ENCODE results near the gene KLF15. TPM values are rescaled to one million over a fixed set of nuclear protein-coding genes. Genes with fewer than 3 reads are reported as not detected.

The KLF15 gene
- polyA plus RNA-seq, 1 donor from 2014 or later, result 0.46 TPM

- H3K27me3 ChIP-seq (ENCODE audit: insufficient read depth, low read depth, low read length), result no peaks in the 10 kb centered on the region
- no peaks in the 10 kb centered on the region for H3K36me3 ChIP-seq (ENCODE audit: insufficient read depth, low read length)
- no peaks in the 10 kb centered on the region for H3K79me2 ChIP-seq (replicated peaks; ENCODE audit: insufficient read depth, low read length)
- no peaks in the 10 kb centered on the region for H4K20me1 ChIP-seq (ENCODE audit: insufficient read depth)
- no peaks in the 10 kb centered on the region for H3K9me3 ChIP-seq (ENCODE audit: low read length)
- no peak for TF ChIP-seq EP300 (conservative IDR thresholded peaks at IDR 0.05; ENCODE audit: poor library complexity, severe bottlenecking)
- TF ChIP-seq POLR2AphosphoS5 (IDR thresholded peaks at IDR 0.05), result no peak
- TF ChIP-seq RAD21 (conservative IDR thresholded peaks at IDR 0.05), result no peak
- TF ChIP-seq SMC3 (conservative IDR thresholded peaks at IDR 0.05; ENCODE audit: poor library complexity), result no peak
- no peak for TF ChIP-seq CTCF (IDR thresholded peaks at IDR 0.05; ENCODE audit: poor library complexity, severe bottlenecking)
- no peak for TF ChIP-seq TAF1 (IDR thresholded peaks at IDR 0.05; ENCODE audit: low read depth)
- TF ChIP-seq REST (IDR thresholded peaks at IDR 0.05; ENCODE audit: borderline replicate concordance), result no peak
- TF ChIP-seq EZH2 (IDR thresholded peaks at IDR 0.05; ENCODE audit: borderline replicate concordance, insufficient read depth, low read length, poor library complexity, severe bottlenecking), result no peak
- no peak for TF ChIP-seq MXI1 (conservative IDR thresholded peaks at IDR 0.05; ENCODE audit: poor library complexity, severe bottlenecking)
- H3K9me2 ChIP-seq (ENCODE audit: insufficient read depth, low read length), result no peaks in the 10 kb centered on the region
- no peak overlapping the region for H2AFZ ChIP-seq (ENCODE audit: low read depth, low read length)
- no peak overlapping the region for H3K4me3 ChIP-seq (ENCODE audit: low read length)
- no peak overlapping the region for H3K9ac ChIP-seq (ENCODE audit: low read length)
- H3K27ac ChIP-seq (ENCODE audit: low read length), result no peak overlapping the region
- H3K4me2 ChIP-seq (ENCODE audit: low read length), result no peak overlapping the region
- no peaks in the 10 kb centered on the region for H3F3A ChIP-seq (ENCODE audit: insufficient read depth, low read length, poor library complexity, severe bottlenecking)
Measured at GRCh38 chr3:126370055-126370454, 12.8 kb upstream of the KLF15 start.

GRCh38 chr3:126369490-126369889 is 12.3 kb upstream of the KLF15 start:
- Histone ChIP-seq H3K9me3 (ENCODE audit: low read length) (no peaks in the 10 kb centered on the region), H3K27ac (ENCODE audit: low read length) (no peak overlapping the region), H3K79me2 (replicated peaks; ENCODE audit: insufficient read depth, low read length) (no peaks in the 10 kb centered on the region), H4K20me1 (ENCODE audit: insufficient read depth) (no peaks in the 10 kb centered on the region), H3K36me3 (ENCODE audit: insufficient read depth, low read length) (no peaks in the 10 kb centered on the region), H3K4me2 (ENCODE audit: low read length) (no peak overlapping the region), H3K4me3 (ENCODE audit: low read length) (no peak overlapping the region), H3K27me3 (ENCODE audit: insufficient read depth, low read depth, low read length) (no peaks in the 10 kb centered on the region), H3F3A (ENCODE audit: insufficient read depth, low read length, poor library complexity, severe bottlenecking) (no peaks in the 10 kb centered on the region), H2AFZ (ENCODE audit: low read depth, low read length) (no peak overlapping the region), H3K9ac (ENCODE audit: low read length) (no peak overlapping the region), H3K9me2 (ENCODE audit: insufficient read depth, low read length) (no peaks in the 10 kb centered on the region)
- TF ChIP-seq EP300 (conservative IDR thresholded peaks at IDR 0.05; ENCODE audit: poor library complexity, severe bottlenecking), result no peak
- TF ChIP-seq SMC3 (conservative IDR thresholded peaks at IDR 0.05; ENCODE audit: poor library complexity), result no peak
- TF ChIP-seq POLR2AphosphoS5 (IDR thresholded peaks at IDR 0.05), result no peak
- no peak for TF ChIP-seq REST (IDR thresholded peaks at IDR 0.05; ENCODE audit: borderline replicate concordance)
- TF ChIP-seq EZH2 (IDR thresholded peaks at IDR 0.05; ENCODE audit: borderline replicate concordance, insufficient read depth, low read length, poor library complexity, severe bottlenecking), result no peak

Measured in neural cell (in vitro differentiated cells).